ENCODE measurements around the gene HK3.

Gene HK3

DNA sequence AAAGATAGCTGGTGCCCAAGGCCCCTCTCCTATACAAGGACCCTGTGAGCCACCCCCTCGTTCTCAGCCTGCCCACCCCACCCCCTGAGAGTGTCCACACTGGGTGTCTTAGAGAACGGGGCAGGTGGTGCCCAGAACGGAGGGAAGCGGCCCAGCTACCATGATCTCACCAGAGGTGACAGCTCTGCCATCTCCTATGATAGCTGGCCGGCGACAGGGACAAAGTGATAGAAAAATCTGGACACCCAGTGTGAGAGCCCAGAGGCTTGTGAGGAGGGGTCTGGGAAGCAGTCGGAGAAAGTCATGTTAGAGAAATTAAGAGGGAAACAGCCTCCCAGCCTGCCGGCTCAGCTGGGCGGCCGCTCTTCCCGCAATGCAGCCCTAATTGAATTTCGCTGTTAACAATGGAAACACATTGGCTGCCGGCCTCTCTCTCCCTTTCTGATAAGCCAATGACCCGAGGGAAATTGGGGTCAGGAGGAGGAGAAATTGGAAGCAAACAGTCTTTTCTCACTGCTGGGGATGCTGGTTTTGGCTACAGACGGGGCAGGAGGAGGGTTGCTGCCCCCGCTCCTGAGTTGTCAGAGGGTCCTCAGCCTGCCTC is 32.3 kb downstream of the HK3 start:
- no peak for DNase-seq

GRCh38 chr5:176865964-176866363 is 33.2 kb downstream of the HK3 start:
- no peak for DNase-seq

- DNase-seq, result no peak
These were observed 34.4 kb downstream of the HK3 start for GRCh38 chr5:176864755-176865154.

DNA sequence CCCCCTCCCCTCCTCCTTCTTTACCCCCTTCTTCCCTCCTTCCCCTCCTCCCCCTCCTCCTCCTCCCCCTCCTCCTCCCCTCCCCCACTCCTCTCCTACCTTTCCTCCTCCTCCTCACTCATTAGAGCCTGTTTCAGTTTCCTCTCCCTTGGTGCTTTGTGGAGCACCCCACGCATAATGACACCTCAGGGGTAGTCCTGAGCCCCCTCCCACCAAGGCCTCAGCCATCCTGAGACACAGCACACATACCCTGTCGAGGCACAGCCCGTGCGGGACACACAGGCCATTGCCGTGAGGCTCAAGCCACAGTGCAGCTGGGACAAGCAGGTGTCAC is 35.4 kb downstream of the HK3 start:
- no peak for DNase-seq

GRCh38 chr5:176863041-176863764 is 35.9 kb downstream of the HK3 start:
- no peak for DNase-seq

DNA sequence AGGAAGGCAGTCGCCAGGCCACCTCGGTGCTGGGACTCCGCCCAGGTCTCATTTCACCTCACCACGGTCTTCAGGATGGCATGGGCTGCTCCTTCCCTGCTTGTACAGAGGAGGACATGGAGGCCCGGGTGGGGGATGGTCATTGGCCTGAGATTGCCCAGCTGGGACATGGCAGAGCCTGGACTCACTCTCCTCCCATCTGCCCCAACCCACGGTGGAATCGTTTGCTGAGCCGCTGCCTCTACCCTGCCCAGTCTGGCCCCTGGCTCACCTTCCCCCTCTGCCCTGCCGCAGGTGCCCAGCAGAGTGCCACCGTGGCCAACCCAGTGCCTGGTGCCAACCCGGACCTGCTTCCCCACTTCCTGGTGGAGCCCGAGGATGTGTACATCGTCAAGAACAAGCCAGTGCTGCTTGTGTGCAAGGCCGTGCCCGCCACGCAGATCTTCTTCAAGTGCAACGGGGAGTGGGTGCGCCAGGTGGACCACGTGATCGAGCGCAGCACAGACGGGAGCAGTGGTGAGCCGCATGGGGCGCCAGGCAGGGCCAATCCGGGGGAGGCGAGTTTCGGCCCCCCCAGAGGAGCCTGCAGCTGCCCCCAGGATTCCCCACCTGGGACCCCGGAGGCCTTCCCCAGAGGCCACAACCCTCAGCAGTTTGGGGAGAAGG is 36.7 kb downstream of the HK3 start:
- no peak for DNase-seq

DNA sequence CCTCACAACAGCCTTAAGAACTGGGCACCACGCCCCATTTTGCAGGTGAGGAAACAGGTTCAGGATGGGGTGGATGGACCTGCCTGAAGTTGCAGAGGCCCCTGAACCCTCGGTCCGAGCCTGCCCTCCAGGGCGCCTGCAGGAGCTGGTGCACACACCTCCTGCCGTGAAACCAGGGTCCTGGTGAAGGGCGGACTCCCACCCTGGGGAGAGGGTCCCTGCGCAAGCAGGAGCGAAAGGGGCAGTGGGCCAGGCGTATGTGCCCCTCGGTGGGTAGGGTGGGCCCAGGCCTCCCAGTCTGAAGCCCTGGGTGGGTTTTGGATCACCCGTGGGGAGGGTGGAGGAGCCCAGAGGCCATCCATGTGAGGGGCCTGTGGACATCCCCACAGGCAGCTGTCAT is 37.9 kb downstream of the HK3 start:
- no peak for DNase-seq

- DNase-seq, result no peak
These were observed 38.8 kb downstream of the HK3 start for GRCh38 chr5:176860381-176860780.

DNA sequence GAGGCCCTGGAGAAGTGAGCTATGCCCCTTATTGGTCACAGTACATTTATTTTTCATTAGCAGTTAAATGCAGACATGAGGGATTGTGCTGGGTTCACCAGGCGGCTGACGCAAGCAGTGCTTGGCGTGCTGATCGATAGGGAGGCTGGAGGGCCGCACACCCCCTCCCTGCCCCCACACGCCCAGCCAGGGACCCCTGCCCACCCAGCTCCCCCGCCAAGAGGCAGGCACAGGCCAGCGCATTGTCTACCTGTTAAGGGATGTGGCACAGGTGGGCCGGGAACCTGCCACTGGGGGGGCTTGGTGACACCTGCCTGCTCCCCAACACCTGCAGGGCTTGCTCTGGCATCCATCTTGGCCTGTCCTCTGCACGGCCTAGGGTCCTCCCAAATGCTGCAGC is 39.2 kb downstream of the HK3 start:
- DNase-seq, result no peak

DNA sequence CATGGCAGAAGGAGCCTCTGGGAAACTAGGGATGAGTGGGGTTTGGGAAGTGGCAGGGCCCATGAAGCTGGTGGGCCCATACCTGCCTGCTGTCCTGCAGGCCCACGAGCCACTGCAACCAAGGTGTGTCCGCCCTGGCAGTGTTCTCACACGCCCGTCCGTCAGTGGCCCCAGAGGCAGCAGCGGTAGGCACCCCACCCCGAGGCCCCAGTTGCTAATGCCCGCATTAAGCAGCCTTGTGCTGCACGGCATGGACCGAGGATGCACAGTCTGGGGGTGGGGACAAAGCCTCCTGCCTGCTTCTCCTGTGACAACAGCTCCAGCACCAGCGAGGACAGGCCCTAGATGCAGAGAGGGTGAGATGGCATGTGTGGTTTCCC is 41.3 kb downstream of the HK3 start:
- no peak for DNase-seq

GRCh38 chr5:176857216-176857893 is 41.8 kb downstream of the HK3 start:
- DNase-seq, result no peak

- DNase-seq, result no peak
These were observed 42.4 kb downstream of the HK3 start for GRCh38 chr5:176856746-176857145.

GRCh38 chr5:176855598-176855997 is 43.5 kb downstream of the HK3 start:
- DNase-seq, result no peak

DNA sequence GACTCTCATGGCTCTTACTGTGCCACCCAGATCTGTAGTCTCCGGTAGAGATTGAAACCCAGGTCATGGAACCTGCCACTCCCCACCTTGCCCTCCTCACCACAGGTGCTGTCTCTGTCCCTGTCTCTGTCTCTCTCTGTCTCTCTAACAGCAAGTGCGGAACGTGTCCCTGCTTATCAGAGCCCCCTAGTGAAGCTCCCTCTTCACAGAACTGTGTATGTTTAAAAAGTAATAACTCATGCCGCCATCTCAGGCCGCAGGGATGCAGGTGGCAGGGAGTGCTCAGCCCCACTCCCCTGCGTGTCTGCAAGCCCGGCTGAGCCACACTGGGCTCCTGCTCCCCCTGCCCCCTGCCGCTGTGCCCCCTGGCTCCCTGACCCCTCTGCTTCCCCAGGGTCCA is 45.0 kb downstream of the HK3 start:
- no peak for DNase-seq

DNA sequence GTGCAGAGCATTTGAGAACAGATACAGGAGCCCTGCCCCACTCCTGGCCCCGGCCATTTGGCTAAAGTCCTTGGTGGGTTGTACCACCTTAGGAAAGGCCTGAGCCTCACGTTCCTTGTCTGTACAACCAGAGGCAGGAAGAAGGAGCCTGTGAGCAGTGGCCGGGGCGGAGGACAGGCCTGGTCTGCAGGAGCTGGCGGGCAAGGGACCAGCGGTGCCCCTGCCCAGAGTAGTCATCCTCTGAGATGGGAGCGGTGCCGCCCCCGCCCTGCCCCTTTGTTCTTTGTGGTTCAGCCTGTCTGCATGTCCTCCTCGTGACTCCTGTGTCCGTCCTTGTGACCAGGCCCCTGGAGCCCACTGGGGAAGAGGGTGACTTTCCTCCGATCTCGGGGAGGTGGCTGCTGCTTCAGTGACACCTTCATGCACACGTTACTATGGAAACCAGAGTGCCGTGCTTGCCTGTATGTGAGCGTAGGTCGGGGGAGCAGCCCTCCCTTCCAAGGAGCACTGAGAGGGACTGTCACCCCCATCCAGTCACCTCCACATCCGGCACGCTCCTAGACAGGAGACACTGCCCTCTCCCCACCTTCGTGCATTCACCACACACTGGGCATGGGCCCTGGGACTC is 45.9 kb downstream of the HK3 start:
- DNase-seq, result no peak

DNA sequence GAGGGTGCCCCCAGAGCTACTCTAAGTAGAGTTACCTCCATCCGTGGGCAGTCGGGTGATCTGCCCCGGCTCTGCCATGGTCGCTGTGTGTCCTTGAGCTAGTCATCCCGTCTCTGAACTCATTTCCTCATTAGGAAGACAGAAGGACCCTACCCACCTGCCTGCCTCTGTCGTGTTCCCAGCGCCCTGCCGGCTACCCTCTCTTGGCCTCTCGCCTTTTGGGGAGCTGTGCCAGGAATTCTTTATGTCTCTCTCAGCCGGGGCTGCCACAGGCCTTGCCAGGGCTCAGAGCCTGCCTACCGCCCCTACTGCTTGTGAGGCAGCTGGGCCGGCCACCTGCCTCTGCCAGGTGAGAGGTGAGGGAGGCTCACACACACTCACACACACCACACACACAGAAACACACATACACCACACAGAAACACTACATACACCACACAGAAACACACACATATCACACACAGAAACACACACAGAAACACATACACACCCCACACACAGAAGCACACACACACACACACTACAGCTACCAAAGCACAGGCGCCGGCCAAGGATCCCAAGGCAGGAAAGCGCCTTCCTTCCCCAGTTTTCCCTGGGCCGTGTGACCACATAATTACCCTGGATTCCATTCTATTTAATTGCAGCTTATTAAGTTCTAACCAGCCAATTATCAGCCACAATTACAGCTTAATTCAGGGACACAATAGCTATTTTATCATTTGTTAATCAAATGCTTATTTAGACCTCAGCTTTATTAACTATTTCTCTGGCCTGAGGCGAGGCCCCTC is 47.1 kb downstream of the HK3 start:
- DNase-seq, result no peak

- DNase-seq, result no peak
These were observed 47.8 kb downstream of the HK3 start for GRCh38 chr5:176851380-176851779.

DNA sequence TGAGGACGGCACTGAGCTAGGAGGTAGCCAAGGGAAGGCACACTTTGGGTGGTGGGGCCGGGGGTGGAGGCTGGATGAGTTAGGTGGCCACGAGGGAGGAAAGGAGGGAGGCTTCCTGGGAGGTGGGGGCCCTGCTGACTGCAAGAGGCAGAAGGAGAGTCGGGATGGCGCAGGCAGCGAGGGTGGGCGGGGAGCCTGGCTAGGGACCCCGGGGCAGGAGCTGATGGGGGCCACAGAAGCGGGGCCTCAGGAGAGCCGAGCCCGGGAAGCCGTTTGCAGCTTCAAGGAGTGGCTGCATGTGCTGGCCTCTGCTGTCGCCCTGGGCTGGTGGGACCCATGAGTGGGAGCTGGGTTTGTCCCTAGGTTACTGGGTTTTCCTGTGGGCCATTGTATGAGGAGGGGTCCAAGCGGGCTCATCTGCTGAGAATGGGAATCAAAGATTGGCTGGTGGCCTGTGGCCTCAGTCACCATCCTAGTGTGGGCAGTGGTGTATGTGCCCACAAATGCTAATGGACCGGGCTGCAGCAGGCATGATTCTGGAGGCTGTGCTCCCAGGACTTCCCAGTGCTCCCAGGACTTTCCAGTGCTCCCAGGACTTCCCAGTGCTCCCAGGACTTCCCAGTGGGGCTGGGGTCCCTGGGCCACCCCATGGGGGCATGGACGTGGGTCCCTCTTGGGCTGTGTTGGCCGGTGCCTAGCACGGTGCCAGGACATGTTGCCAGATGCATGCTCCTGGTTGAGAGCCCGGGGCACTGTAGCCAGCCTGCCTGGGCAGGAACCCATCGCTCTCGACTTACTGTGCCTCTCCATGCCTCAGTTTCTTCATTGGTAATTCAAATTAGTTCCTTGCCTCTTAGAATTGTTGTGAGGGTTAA is 48.5 kb downstream of the HK3 start:
- no peak for DNase-seq

DNA sequence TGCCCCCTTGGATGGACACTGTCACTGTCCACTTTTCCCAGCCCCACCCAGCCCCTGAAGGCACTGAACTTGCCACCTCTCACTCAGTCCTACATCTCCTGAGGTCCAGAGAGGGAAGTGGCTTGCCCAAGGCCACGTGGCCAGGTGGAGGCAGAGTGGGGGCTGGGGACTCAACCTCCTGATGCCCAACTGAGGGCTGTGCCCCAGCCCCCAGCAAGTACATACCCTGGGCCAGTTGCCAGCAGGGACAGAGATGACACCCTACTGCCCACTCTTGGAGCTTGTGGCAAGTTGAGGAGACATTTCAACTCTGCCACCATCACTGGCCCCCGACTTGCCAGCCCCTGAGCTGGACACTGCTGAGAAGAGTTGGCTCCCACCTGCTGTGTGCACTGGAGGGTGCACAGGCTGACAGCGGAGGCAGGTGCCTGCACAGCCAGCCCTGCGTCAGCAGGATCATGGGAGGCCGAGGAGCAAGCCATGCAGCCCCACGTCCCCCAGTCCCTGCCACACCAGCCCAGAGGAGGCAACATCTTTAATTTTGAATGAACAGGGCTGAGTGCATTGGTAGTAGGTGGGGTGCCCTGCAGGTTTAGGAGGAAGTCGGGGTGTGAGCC is 49.4 kb downstream of the HK3 start:
- no peak for DNase-seq

GRCh38 chr5:176848651-176849050 is 50.5 kb downstream of the HK3 start:
- no peak for DNase-seq

GRCh38 chr5:176847726-176848290 is 51.3 kb downstream of the HK3 start:
- DNase-seq, result no peak
